ENCODE measurements around the gene MUC5AC.
"Not testable (repeated sequence)": the region's sequence is repeated elsewhere in the genome, so short reads cannot be mapped to it uniquely, and the experiment has no call there.

The MUC5AC gene

DNA sequence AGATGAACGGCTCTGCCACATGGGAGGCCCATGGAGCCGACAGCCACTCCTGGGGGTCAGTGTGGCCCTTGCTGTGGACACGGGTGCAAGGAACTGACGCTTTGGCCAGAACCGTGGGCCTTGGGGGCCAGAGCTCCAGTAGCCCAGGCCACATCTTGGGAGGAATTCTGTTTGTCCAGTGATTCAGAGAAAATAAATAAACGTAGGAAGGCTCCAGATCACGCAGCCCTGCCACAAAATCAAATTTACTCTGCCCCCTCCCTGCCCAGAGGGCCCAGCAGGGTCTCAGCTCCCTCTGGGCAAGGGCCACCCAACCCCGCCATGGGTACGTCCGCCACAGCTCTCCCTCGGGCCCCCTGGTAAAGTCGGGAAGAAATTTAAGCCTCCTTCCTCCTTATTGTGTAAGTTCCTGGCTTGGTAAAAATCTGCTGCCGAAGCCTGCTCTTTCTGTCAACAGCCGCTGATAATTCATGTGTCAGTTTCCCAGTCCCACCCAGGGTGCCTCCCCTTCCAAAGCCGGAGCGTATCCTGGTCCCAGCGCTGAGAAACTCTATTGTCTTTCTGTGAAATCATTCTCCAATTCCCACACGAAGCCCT, 6.9 kb upstream of the MUC5AC start:
- no peak for DNase-seq

DNA sequence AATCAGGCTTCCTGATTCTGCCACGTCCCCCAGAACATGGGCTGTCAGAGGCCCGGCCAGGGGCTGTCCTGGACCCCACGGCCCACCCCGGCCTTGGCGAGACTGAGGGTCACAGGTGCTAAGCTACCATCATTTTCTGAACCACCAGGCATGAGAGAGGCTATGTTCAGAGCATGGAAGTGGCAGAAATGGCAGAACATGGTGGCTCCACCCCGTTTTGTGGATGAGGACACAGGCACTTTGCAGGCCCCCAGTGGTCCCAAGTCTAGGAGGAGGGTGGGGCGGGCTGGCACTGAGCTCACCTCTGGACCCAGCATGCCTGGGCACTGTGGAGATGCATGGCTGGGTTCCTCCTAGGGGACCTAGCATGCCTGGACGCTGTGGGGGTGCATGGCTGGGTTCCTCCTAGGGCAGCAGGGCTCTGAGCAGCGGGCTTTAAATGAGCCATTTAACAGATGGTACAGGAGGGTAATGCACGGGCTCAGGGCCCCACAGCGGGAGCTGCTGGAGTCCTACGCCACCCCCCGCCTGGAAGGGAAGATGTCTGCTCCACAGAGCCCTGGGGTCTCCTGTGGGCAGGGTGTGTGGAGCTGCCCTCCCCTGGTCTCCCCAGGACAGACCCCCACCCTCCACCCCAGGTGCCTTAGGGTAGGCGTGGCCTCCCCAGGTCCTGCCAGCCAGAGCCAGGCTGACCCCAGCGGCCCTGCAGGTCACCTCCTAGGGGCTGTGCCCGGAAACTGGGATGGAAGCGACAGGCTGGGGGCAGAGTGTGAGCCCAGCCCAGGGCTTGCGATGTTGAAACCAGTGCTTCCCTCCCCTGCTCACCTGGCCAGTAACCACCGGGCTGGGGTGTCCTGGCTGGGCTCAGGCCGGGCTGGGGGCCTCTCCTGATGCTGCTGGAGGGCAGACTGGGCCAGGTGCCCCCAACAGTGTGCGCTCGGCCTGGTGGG, 6.1 kb upstream of the MUC5AC start:
- no peak for DNase-seq

DNA sequence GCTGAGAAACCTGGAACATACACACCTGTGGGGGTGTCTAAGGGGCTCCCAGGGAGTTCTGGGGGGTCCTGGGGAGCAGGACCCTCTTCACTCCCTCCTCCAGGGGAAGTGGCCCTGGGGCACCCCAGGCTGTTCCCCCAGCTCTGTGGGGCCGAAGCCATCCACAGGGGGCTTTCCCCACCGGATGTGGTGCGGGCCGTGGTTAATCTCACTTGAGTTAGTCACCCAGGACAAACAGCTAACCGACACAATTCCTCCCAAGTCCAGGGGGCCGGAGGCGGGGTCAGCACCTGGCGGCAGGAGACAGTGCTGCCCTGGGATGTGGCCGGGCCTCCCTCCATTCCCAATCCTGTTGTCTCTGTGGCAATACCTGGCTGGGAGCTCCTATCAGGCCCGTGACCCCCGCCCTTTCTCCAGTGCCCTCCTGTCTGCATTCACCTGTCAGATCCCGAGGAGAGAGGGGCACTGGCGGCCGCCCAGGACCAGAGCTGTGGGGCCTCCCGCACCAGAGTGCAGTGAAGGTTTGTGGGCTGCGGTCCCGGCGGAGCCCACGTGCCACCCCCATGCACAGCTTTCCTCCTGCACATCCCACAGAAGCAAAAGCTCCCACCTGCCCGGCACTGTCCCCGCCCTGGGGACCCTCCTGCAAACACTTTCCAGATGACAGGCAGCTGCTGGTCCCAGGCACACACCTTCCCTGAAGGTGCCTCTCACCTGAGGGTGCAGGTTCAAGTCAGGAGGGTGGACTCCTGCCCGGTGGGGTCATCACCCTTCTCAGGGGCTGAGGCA, 5.2 kb upstream of the MUC5AC start:
- DNase-seq, result no peak

- DNase-seq, result no peak
Measured at GRCh38 chr11:1153105-1153950, 4.4 kb upstream of the MUC5AC start.

DNA sequence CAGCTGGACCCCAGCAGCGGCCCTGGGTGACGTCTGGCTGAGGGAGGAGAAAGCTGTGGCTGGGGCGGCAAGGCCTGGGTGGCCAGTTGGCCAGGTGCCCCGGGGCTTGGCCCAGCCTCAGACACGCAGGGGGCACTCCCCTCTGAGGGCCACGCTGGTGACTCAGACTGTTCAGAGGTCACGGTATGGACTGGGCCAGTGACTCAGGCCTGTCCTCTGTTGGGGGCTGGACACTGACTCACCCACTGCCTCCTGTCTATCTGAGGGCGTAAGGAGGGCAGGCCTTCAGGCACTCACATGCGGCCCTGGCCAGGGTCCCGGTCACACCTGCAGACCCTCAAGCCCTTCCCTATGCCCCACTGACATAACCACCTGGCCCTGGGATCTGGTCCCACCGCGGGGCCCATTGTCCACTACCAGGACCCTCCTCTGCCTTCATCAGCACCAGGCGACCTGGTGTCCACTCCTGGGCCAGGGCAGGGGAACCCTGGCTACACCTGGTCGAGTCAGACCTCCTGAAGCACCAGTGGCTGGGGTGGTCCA, 3.7 kb upstream of the MUC5AC start:
- DNase-seq, result no peak

DNA sequence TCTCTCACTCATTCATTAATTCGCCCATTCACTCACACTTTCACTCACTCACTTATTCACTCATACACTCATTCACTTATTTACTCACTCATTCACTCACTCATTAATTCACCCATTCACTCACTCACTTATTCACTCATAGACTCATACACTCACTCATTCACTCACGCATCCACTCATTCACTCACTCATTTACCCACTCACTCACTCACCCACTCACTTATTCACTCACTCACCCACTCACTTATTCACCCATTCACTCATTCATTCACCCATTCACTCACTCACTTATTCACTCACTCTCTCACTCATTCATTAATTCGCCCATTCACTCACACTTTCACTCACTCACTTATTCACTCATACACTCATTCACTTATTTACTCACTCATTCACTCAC, 3.1 kb upstream of the MUC5AC start:
- DNase-seq, result not testable (repeated sequence)

DNA sequence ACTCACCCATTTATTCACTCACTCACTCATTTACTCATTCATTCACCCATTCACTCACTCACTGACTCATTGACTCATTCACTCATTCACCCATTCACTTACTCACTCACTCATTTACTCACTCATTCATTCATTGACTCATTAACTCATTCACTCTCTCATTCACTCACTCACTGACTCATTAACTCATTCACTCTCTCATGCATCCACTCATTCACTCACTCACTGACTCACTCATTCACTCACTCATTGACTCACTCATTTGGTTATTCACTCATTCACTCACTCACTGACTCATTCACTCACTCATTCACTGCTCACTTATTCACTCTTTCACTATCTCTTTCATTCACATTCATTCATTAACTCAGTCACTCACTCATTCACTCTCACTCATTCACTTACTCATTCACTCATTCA, 2.5 kb upstream of the MUC5AC start:
- DNase-seq, result no peak

DNA sequence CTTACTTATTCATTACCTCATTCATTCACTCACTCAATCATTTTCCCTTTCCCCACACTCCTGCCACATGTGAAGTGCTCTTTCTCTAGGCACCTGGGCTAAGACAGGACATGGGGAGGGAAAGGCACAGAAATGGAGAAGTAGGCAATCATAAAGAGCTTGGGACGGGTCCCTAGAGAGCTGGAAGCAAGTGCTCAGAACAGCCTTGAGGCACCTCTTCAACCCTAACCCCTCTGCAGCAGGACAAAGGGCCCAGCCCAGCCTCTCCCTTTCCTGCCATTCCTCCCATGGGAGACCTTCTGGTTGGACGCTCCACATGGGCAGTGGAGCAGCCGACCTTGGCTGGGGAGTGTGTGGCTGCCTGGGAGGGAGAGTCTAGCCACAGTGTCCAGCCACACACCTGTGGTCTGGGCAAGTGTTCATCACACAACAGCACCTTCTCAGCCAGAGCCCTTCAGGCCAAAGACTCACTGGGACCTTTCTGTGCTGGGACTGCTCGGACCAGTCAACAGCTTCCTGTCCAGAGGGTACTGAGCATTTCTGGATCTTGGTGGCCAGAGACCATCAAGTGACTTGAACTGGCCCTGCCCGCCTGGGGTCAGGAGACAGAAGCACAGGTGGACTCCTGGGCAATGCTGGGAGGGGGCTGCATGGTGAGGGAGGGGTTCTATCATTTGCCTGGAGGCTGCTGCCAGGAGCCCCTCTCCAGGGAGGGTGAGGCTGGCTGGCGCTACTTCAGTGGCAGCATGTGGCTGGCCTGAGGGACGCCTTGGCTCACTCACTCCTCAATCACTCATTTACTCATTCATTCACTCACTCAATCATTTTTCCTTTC, 1.0 kb upstream of the MUC5AC start:
- DNase-seq, result no peak

GRCh38 chr11:1157341-1157644, 460 bp upstream of the MUC5AC start:
- DNase-seq, result no peak

GRCh38 chr11:1158681-1159487, 1.1 kb downstream of the MUC5AC start:
- DNase-seq, result no peak

- DNase-seq, result not testable (repeated sequence)
Measured at GRCh38 chr11:1159488-1160220, 1.9 kb downstream of the MUC5AC start.

GRCh38 chr11:1160231-1161101, 2.7 kb downstream of the MUC5AC start:
- DNase-seq, result no peak

- no peak for DNase-seq
Measured at GRCh38 chr11:1161410-1162137, 3.8 kb downstream of the MUC5AC start.

- no peak for DNase-seq
Measured at GRCh38 chr11:1162138-1162475, 4.4 kb downstream of the MUC5AC start.

DNA sequence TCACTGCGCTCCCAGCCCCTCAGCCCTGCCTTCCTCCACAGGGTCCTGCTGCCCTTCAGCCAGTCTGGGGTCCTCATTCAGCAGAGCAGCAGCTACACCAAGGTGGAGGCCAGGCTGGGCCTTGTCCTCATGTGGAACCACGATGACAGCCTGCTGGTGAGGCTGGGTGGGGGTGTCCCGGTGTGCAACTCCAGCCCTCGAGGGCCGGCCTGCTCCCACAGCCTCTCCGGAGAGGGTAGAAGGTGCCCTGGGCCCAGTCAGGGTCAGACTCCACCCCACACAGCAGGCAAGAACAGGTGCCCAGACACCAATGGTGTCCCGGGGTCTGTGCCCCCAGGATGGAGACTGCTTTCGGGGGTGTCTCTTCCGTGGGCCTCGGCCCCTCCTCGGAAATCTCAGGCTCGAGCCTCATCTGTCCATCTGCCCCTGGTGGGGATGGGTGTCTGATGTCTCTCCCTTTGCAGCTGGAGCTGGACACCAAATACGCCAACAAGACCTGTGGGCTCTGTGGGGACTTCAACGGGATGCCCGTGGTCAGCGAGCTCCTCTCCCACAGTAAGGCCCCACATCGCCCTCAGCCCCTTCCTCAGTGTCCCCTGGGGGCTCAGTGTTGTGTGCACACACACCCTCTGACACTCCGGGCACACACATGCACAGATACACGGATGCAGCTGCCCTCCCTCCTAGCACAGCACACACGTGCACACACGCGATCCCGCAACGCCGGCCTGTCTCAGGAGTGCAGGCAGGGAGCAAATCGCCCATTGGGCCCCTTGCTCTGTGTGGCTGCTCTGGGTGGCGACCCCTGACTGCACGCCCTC, 4.9 kb downstream of the MUC5AC start:
- DNase-seq, result no peak

GRCh38 chr11:1163321-1163910, 5.7 kb downstream of the MUC5AC start:
- no peak for DNase-seq
